ENCODE results near the gene LITAFD. TPM values are rescaled to one million over a fixed set of nuclear protein-coding genes. Genes with fewer than 3 reads are reported as not detected.

The LITAFD gene
- total RNA-seq, 2 donors from 2014 or later, result not detected

- 93 to 94% methylated on average over 13 of the region's 13 CpGs for WGBS, 2 experiments (ENCODE audit: insufficient coverage in 1 of 2, insufficient read length in 1 of 2)
- no peak for DNase-seq
- no peaks in the 10 kb centered on the region for H3K4me1 ChIP-seq (ENCODE audit: control insufficient read depth, insufficient read depth, low read length)
- Mint-ChIP-seq H3K27ac (no peak overlapping the region), H3K9me3 (no peaks in the 10 kb centered on the region), H3K4me3 (no peak overlapping the region), H3K27me3 (ENCODE audit: insufficient read depth) (no peaks in the 10 kb centered on the region), H3K4me1 (no peaks in the 10 kb centered on the region), H3K36me3 (ENCODE audit: low read depth) (peaks cover 88% of the 10 kb centered on the region)
- TF ChIP-seq, protein P1, sequence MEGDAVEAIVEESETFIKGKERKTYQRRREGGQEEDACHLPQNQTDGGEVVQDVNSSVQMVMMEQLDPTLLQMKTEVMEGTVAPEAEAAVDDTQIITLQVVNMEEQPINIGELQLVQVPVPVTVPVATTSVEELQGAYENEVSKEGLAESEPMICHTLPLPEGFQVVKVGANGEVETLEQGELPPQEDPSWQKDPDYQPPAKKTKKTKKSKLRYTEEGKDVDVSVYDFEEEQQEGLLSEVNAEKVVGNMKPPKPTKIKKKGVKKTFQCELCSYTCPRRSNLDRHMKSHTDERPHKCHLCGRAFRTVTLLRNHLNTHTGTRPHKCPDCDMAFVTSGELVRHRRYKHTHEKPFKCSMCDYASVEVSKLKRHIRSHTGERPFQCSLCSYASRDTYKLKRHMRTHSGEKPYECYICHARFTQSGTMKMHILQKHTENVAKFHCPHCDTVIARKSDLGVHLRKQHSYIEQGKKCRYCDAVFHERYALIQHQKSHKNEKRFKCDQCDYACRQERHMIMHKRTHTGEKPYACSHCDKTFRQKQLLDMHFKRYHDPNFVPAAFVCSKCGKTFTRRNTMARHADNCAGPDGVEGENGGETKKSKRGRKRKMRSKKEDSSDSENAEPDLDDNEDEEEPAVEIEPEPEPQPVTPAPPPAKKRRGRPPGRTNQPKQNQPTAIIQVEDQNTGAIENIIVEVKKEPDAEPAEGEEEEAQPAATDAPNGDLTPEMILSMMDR (conservative IDR thresholded peaks at IDR 0.05), result no peak
- peaks cover 93% of the 10 kb centered on the region for H3K36me3 ChIP-seq (ENCODE audit: control insufficient read depth, insufficient read depth, low read length)
- no peaks in the 10 kb centered on the region for H3K27me3 ChIP-seq (ENCODE audit: control insufficient read depth, insufficient read depth, low read length, poor library complexity, severe bottlenecking)
- H3K4me3 ChIP-seq (ENCODE audit: low read length), result no peak overlapping the region
- no peaks in the 10 kb centered on the region for H3K9me3 ChIP-seq (ENCODE audit: control insufficient read depth, low read length)
- no peak overlapping the region for H3K27ac ChIP-seq (ENCODE audit: low read depth, low read length)
- no peak overlapping the region for H3K9ac ChIP-seq (ENCODE audit: extremely low read depth, low read length, poor library complexity, severe bottlenecking)
These were observed 19.2 kb downstream of the LITAFD start for GRCh38 chr16:8901320-8901861.

DNA sequence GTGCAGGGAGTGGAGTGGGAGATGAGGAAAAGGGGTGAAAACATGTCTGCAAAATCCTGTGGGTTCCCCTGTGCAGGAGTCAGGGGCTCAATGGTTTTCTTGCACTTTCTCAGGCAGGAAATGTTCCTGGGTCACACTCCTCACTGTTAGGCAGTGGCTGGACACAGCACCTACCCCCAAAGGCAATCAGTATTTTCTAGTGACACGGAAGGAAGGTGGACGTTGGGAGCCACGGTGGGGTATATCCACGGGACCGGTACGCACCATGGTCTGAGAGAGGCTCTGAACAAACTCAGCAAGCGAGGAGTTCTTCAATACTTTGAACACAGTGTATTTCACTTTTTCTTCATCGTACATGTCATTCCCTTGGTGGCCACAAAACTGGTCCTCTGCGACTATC lies 20.9 kb downstream of the LITAFD start:
- no peak for DNase-seq
- Histone ChIP-seq H3K4me3 (ENCODE audit: low read length) (no peak overlapping the region), H3K27me3 (ENCODE audit: control insufficient read depth, insufficient read depth, low read length, poor library complexity, severe bottlenecking) (no peaks in the 10 kb centered on the region), H3K36me3 (ENCODE audit: control insufficient read depth, insufficient read depth, low read length) (peaks cover 95% of the 10 kb centered on the region), H3K27ac (ENCODE audit: low read depth, low read length) (no peak overlapping the region), H3K9ac (ENCODE audit: extremely low read depth, low read length, poor library complexity, severe bottlenecking) (no peak overlapping the region), H3K4me1 (ENCODE audit: control insufficient read depth, insufficient read depth, low read length) (no peaks in the 10 kb centered on the region), H3K9me3 (ENCODE audit: control insufficient read depth, low read length) (no peaks in the 10 kb centered on the region)
- Mint-ChIP-seq H3K27me3 (ENCODE audit: insufficient read depth) (no peaks in the 10 kb centered on the region), H3K9me3 (no peaks in the 10 kb centered on the region), H3K36me3 (ENCODE audit: low read depth) (peaks cover 86% of the 10 kb centered on the region), H3K27ac (peak overlapping the region; percentile 26), H3K4me1 (peaks cover 2% of the 10 kb centered on the region), H3K4me3 (no peak overlapping the region)
- WGBS, 2 experiments (ENCODE audit: insufficient coverage in 1 of 2, insufficient read length in 1 of 2), result 95 to 96% methylated on average over 4 to 9 of the region's 9 CpGs
- TF ChIP-seq, protein P1 (conservative IDR thresholded peaks at IDR 0.05), result no peak

DNA sequence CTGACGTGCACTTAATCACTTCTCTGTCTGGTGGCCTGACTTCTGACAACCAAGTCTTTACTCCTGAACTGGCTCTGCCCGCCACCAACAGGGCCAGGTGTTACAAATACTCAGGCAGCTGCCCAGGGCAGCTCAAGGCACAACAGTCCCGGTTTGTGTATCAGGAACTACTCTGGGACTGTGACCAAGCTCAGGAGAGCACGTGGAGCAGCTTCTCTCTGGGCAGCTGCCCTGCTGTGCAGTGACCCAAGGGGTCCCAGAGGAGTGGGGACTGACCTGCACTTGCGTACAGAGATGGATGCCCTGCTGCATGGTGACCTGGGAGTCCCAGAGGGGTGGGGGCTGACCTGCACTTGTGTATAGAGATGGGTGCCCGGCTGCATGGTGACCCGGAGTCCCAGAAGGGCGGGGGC lies 21.9 kb downstream of the LITAFD start:
- Mint-ChIP-seq H3K9me3 (no peaks in the 10 kb centered on the region), H3K4me1 (peaks cover 12% of the 10 kb centered on the region), H3K36me3 (ENCODE audit: low read depth) (peaks cover 85% of the 10 kb centered on the region), H3K27ac (no peak overlapping the region), H3K4me3 (no peak overlapping the region), H3K27me3 (ENCODE audit: insufficient read depth) (no peaks in the 10 kb centered on the region)
- 96 to 100% methylated on average over 7 to 8 of the region's 8 CpGs for WGBS, 2 experiments (ENCODE audit: insufficient coverage in 1 of 2, insufficient read length in 1 of 2)
- peaks cover 5% of the 10 kb centered on the region for H3K4me1 ChIP-seq (ENCODE audit: control insufficient read depth, insufficient read depth, low read length)
- TF ChIP-seq, protein P1 (conservative IDR thresholded peaks at IDR 0.05), result no peak
- peaks cover 95% of the 10 kb centered on the region for H3K36me3 ChIP-seq (ENCODE audit: control insufficient read depth, insufficient read depth, low read length)
- DNase-seq, result no peak
- H3K9ac ChIP-seq (ENCODE audit: extremely low read depth, low read length, poor library complexity, severe bottlenecking), result no peak overlapping the region
- H3K4me3 ChIP-seq (ENCODE audit: low read length), result no peak overlapping the region
- no peaks in the 10 kb centered on the region for H3K27me3 ChIP-seq (ENCODE audit: control insufficient read depth, insufficient read depth, low read length, poor library complexity, severe bottlenecking)
- no peak overlapping the region for H3K27ac ChIP-seq (ENCODE audit: low read depth, low read length)
- H3K9me3 ChIP-seq (ENCODE audit: control insufficient read depth, low read length), result no peaks in the 10 kb centered on the region
